OCI-LY7 (cell line): ENCODE data around the gene TJP2. TPM values are rescaled to one million over a fixed set of nuclear protein-coding genes. Genes with fewer than 3 reads are reported as not detected.

Experiments used
- BruUV-seq: library from RNA; stranded (reverse); fragments of 400-500 nt; replicated peaks from 2 replicates; lab custom pipeline; 2021; lab: Mats Ljungman, UMichigan
- CTCF ChIA-PET: fragments of 300-600 bp; sonication (Branson Sonifier 250); formaldehyde crosslinking; loops from one replicate; lab custom pipeline; 2022; ENCODE audit warnings: antibody characterized with exemption; ENCODE audit not compliant: unreplicated experiment; lab: Charles Lee
- POLR2A ChIA-PET: fragments of 300-600 bp; sonication (Branson Sonifier 250); formaldehyde crosslinking; loops from one replicate; lab custom pipeline; 2022; ENCODE audit warnings: antibody characterized with exemption; lab: Charles Lee
- DNase-seq: peaks from one replicate; pipeline ENCODE4 v3.0.0-alpha.2; 2015; ENCODE audit warnings: low spot score
- H2AFZ ChIP-seq: fragments of 200-600 bp; sonication (generic), shearing (Covaris generic); 2 replicates; pipeline ENCODE4 v1.6.1; 2014; ENCODE audit warnings: mild to moderate bottlenecking, antibody characterized with exemption, low read length, moderate library complexity
- H3K27ac ChIP-seq: fragments of 200-600 bp; sonication (generic); 2 replicates; pipeline ENCODE4 v1.5.1; 2014; ENCODE audit warnings: mixed run types, low read depth, mild to moderate bottlenecking, moderate library complexity, low read length, inconsistent platforms; ENCODE audit not compliant: poor library complexity, severe bottlenecking
- H3K36me3 ChIP-seq: fragments of 200-600 bp; sonication (generic); 2 replicates; pipeline ENCODE4 v1.6.1; 2014; ENCODE audit warnings: mild to moderate bottlenecking, antibody characterized with exemption, low read length, moderate library complexity, mixed read lengths; ENCODE audit not compliant: insufficient read depth
- H3K4me1 ChIP-seq: fragments of 200-600 bp; sonication (generic); 2 replicates; pipeline ENCODE4 v1.5.1; 2014; ENCODE audit warnings: mild to moderate bottlenecking, low read length; ENCODE audit not compliant: insufficient read depth, poor library complexity, severe bottlenecking
- H3K4me2 ChIP-seq: fragments of 200-600 bp; sonication (generic); 2 replicates; pipeline ENCODE4 v1.6.1; 2014; ENCODE audit warnings: mild to moderate bottlenecking, low read length
- H3K4me3 ChIP-seq: fragments of 200-600 bp; sonication (generic); 2 replicates; pipeline ENCODE4 v1.5.1; 2014; ENCODE audit warnings: mild to moderate bottlenecking, low read depth, low read length; ENCODE audit not compliant: poor library complexity, severe bottlenecking
- H3K79me2 ChIP-seq: fragments of 200-600 bp; sonication (generic); 2 replicates; pipeline ENCODE4 v1.6.1; 2016; ENCODE audit warnings: low read depth, mild to moderate bottlenecking, low read length, moderate library complexity, mixed read lengths; ENCODE audit not compliant: insufficient read depth
- H3K9me2 ChIP-seq: fragments of 200-600 bp; sonication (generic); 2 replicates; pipeline ENCODE4 v1.6.1; 2016; ENCODE audit warnings: mild to moderate bottlenecking, low read length, mixed read lengths; ENCODE audit not compliant: insufficient read depth
- H3K9me3 ChIP-seq: fragments of 200-600 bp; sonication (generic); 2 replicates; pipeline ENCODE4 v1.6.1; 2014; ENCODE audit warnings: mild to moderate bottlenecking, mixed run types, low read length, mixed read lengths
- H4K20me1 ChIP-seq: fragments of 200-600 bp; sonication (generic); 2 replicates; pipeline ENCODE4 v1.6.1; 2014; ENCODE audit warnings: mild to moderate bottlenecking, antibody characterized with exemption, low read length, moderate library complexity, mixed read lengths; ENCODE audit not compliant: insufficient read depth
- CTCF ChIP-seq: fragments of 200-600 bp; sonication (generic); conservative IDR thresholded peaks from 2 replicates; pipeline ENCODE4 v1.5.1; 2014; ENCODE audit warnings: mild to moderate bottlenecking, antibody characterized with exemption, low read length, moderate library complexity, mixed read lengths
- EZH2phosphoT487 ChIP-seq: fragments of 200-600 bp; sonication (generic); IDR thresholded peaks from 2 replicates; pipeline ENCODE4 v1.6.1; 2018; ENCODE audit warnings: low read depth, borderline replicate concordance, mild to moderate bottlenecking, mixed run types, antibody characterized with exemption, low read length, moderate library complexity, mixed read lengths
- intact Hi-C: fragments of 100-400 bp; cut with micrococcal nuclease; formaldehyde crosslinking; loops from one replicate; pipeline ENCODE4 v1.10.0; 2022; ENCODE audit not compliant: unreplicated experiment
- total RNA-seq, 2 experiments: library from RNA; depleted of rRNA in 1 of 2; stranded (reverse); fragments of >200 nt in 1 of 2; shearing (Covaris generic) in 1 of 2; gene quantifications; 2 replicates each; pipeline ENCODE4 v1.2.3, GENCODE V29; 2014 to 2022

Gene TJP2
- total RNA-seq, 2 experiments from 2014 or later, result 15.1 to 18.0 TPM

- POLR2A ChIA-PET, result interaction anchor here (1.1 to 2.2 kb wide), 3 partner anchors 11 to 16 kb away, joined by 3 to 11 read pairs (median 6); no protein-coding TSS in a partner anchor
- Histone ChIP-seq H3K79me2 (no peaks in the 10 kb centered on the region), H2AFZ (no peak overlapping the region)
Measured at GRCh38 chr9:69165581-69165980, 8.5 kb upstream of the TJP2 start.

GRCh38 chr9:69168709-69169217 lies 5.3 kb upstream of the TJP2 start:
- DNase-seq, result peak; percentile 14
- TF ChIP-seq CTCF, result no peak
- TF ChIP-seq EZH2phosphoT487, result no peak
- CTCF ChIA-PET, result no interaction called here
- intact Hi-C loops, result no loop called here
- Histone ChIP-seq H3K4me1 (peaks cover 13% of the 10 kb centered on the region), H3K9me2 (no peaks in the 10 kb centered on the region), H3K4me3 (no peak overlapping the region), H3K4me2 (peak overlapping the region; percentile 35; the same call in 1 of the 2 replicates), H3K79me2 (no peaks in the 10 kb centered on the region), H2AFZ (no peak overlapping the region), H3K27ac (no peak overlapping the region), H3K36me3 (no peaks in the 10 kb centered on the region), H4K20me1 (no peaks in the 10 kb centered on the region), H3K9me3 (no peaks in the 10 kb centered on the region)
- POLR2A ChIA-PET, result interaction anchor here (0.6 to 1.8 kb wide), 2 partner anchors 11 to 113 kb away, joined by 3 to 6 read pairs; no protein-coding TSS in a partner anchor
- BruUV-seq, result no TSS peak

More at GRCh38 chr9:69165581-69165980, 8.5 kb upstream of the TJP2 start:
- Histone ChIP-seq H4K20me1 (no peaks in the 10 kb centered on the region), H3K9me3 (no peaks in the 10 kb centered on the region), H3K27ac (no peak overlapping the region), H3K4me2 (no peak overlapping the region), H3K36me3 (no peaks in the 10 kb centered on the region), H3K4me1 (peaks cover 5% of the 10 kb centered on the region), H3K4me3 (no peak overlapping the region), H3K9me2 (no peaks in the 10 kb centered on the region)
- no peak for DNase-seq
- CTCF ChIA-PET, result no interaction called here
- BruUV-seq, result no TSS peak
- TF ChIP-seq CTCF (no peak), EZH2phosphoT487 (no peak)
- intact Hi-C loops, result no loop called here

- Histone ChIP-seq H3K4me1 (peaks cover 19% of the 10 kb centered on the region), H3K36me3 (no peaks in the 10 kb centered on the region), H2AFZ (no peak overlapping the region), H4K20me1 (no peaks in the 10 kb centered on the region), H3K27ac (no peak overlapping the region), H3K9me2 (no peaks in the 10 kb centered on the region), H3K4me3 (no peak overlapping the region), H3K9me3 (no peaks in the 10 kb centered on the region), H3K79me2 (no peaks in the 10 kb centered on the region), H3K4me2 (no peak overlapping the region)
- CTCF ChIA-PET, result no interaction called here
- no peak for TF ChIP-seq CTCF
- TF ChIP-seq EZH2phosphoT487, result no peak
- BruUV-seq, result no TSS peak
- intact Hi-C loops, result loop anchor here (5.0 kb wide), 1 partner anchor 48 kb away; no protein-coding TSS in a partner anchor
- DNase-seq, result no peak
- POLR2A ChIA-PET, result interaction anchor here (1.0 kb wide), 1 partner anchor 12 kb away, joined by 3 read pairs; no protein-coding TSS in a partner anchor
Measured at GRCh38 chr9:69170231-69170630, 3.8 kb upstream of the TJP2 start.
